Activated CD8-positive, alpha-beta memory T cell treated with anti-CD3 and anti-CD28 coated beads, Interleukin-2, amount 10 ng/mL, durations not matched to agents 7 days and 5 days (primary cell): ENCODE measurements around the gene PARP4. TPM values are rescaled to one million over a fixed set of nuclear protein-coding genes. Genes with fewer than 3 reads are reported as not detected.
"Not testable (repeated sequence)": the region's sequence is repeated elsewhere in the genome, so short reads cannot be mapped to it uniquely, and the experiment has no call there.

Source experiments
- ATAC-seq: fragments of 150-1000 bp; cut with Tn5 transposase; one replicate; pipeline ENCODE4 v1.10.0; 2021; ENCODE audit warnings: moderate library complexity
- CTCF ChIA-PET: fragments of 350-600 bp; sonication (Branson Sonifier 250); formaldehyde crosslinking; loops from one replicate; lab custom pipeline; 2021; ENCODE audit warnings: antibody characterized with exemption; lab: Charles Lee
- DNase-seq: peaks from one replicate; pipeline ENCODE4 v3.0.0-alpha.2; 2020
- H3K27ac Mint-ChIP-seq: one replicate; pipeline ENCODE4 v1.8.0; 2021; ENCODE audit warnings: mild to moderate bottlenecking, mixed read lengths
- H3K27me3 Mint-ChIP-seq: one replicate; pipeline ENCODE4 v1.8.0; 2021; ENCODE audit warnings: mixed read lengths
- H3K36me3 Mint-ChIP-seq: one replicate; pipeline ENCODE4 v1.8.0; 2021; ENCODE audit warnings: mild to moderate bottlenecking, mixed read lengths
- H3K4me1 Mint-ChIP-seq: one replicate; pipeline ENCODE4 v1.8.0; 2021; ENCODE audit warnings: mixed read lengths
- H3K4me3 Mint-ChIP-seq: one replicate; pipeline ENCODE4 v1.8.0; 2021; ENCODE audit warnings: mild to moderate bottlenecking, moderate library complexity, mixed read lengths
- H3K9me3 Mint-ChIP-seq: one replicate; pipeline ENCODE4 v1.8.0; 2022; ENCODE audit warnings: low read depth, mixed read lengths
- total RNA-seq, 2 experiments: library from RNA; stranded (reverse); gene quantifications; one replicate each; pipeline ENCODE4 v1.2.3, GENCODE V29; 2021

The PARP4 gene
- total RNA-seq, 2 experiments from 2014 or later: 75.0 to 78.8 TPM

- H3K9me3 Mint-ChIP-seq, H3K27me3 Mint-ChIP-seq, H3K36me3 Mint-ChIP-seq, CTCF ChIA-PET, H3K27ac Mint-ChIP-seq, H3K4me1 Mint-ChIP-seq, ATAC-seq, H3K4me3 Mint-ChIP-seq, DNase-seq: not testable (repeated sequence)
Measured at GRCh38 chr13:24390795-24391194, 121.8 kb downstream of the PARP4 start.

DNA sequence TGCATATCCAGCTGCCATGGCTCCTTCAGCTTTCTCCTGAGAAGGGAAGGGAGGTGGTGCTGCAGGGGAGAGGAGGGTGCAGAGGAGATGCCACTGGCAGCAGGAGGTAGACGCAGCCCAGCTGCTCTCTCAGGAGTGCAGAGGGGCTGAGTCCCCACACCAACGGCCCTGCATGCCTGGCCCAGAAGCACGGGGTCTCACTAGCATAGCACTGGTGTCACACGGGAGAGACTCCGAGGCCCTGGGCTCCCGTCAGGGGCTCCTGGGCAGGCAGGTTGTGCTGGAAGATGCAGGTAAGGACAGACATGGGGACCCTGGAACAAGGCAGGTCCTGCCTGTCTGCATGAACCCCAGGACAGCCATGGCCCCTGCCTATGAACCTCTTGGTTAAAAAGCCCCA lies 123.1 kb downstream of the PARP4 start:
- Mint-ChIP-seq H3K4me3 (no peak overlapping the region), H3K27ac (no peak overlapping the region), H3K27me3 (no peaks in the 10 kb centered on the region), H3K36me3 (no peaks in the 10 kb centered on the region), H3K4me1 (no peaks in the 10 kb centered on the region), H3K9me3 (no peaks in the 10 kb centered on the region)
- no peak for ATAC-seq
- CTCF ChIA-PET: no interaction called here
- DNase-seq: no peak

DNA sequence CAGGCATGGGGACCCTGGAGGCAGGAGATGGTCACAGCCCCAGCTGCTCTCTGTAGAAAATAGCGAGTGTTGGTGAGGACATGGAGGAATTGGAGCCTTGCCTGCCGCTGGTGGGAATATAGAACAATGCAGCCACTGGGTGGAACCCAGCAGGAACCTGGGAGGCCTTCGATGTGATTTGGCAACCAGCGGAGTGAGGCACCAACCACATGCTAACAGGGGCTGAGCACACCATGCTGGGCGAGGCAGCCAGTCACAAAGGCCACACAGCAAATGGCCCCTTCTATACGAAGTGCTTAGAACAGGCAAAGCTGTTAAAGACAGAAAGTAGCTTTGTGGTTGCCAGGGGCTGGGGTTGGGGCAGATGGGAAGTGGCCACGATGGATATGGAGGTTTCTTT lies 123.8 kb downstream of the PARP4 start:
- CTCF ChIA-PET, DNase-seq, H3K9me3 Mint-ChIP-seq, H3K4me1 Mint-ChIP-seq, H3K36me3 Mint-ChIP-seq, H3K4me3 Mint-ChIP-seq, ATAC-seq, H3K27ac Mint-ChIP-seq, H3K27me3 Mint-ChIP-seq: not testable (repeated sequence)

GRCh38 chr13:24386816-24387708 lies 125.5 kb downstream of the PARP4 start:
- H3K9me3 Mint-ChIP-seq: no peaks in the 10 kb centered on the region
- no peak overlapping the region for H3K4me3 Mint-ChIP-seq
- DNase-seq (no peak), ATAC-seq (no peak)
- H3K27ac Mint-ChIP-seq: no peak overlapping the region
- no peaks in the 10 kb centered on the region for H3K36me3 Mint-ChIP-seq
- no peaks in the 10 kb centered on the region for H3K27me3 Mint-ChIP-seq
- CTCF ChIA-PET: no interaction called here
- no peaks in the 10 kb centered on the region for H3K4me1 Mint-ChIP-seq

DNA sequence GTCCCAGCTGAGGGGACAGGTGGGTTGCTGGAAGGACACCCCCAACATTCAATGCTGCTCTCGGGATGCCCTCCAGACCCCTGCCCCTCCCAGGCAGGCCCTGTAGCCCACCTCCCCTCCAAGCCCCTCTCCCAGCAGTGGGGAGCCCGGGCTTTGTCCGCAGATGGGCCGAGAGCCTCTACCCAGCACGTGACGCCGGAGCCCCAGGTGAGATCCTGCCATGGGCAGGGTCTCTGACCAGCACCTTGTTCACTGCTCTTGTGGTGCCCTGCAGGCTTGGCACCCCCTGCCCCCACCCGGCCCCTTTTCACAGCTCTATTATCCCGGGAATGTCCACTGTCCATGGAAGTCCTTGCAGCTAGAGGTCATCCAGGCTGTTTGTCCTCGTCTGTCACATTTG lies 126.7 kb downstream of the PARP4 start:
- Mint-ChIP-seq H3K9me3 (no peaks in the 10 kb centered on the region), H3K27ac (no peak overlapping the region), H3K27me3 (no peaks in the 10 kb centered on the region), H3K4me1 (no peaks in the 10 kb centered on the region), H3K4me3 (no peak overlapping the region), H3K36me3 (no peaks in the 10 kb centered on the region)
- ATAC-seq: no peak
- DNase-seq: no peak
- CTCF ChIA-PET: no interaction called here

DNA sequence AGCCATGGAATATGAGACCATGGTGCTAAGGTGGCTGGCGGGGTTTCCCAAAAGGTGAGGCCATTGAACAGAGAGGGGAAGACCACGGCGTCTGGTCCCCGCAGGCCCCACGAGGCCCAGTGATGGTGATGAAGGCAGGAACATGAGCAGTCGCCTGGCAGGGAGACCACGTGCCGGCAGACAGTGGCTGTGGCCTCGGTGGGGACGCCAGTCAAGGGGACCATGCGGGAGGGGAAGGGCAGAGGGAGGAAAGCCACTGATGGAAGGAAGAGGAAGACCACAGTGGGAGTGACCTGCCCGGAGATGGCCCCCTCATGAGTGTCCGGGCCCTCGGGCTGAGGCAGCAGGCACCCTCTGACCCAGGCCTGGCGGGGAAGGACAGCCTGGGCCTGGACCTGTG lies 127.6 kb downstream of the PARP4 start:
- H3K9me3 Mint-ChIP-seq, H3K4me3 Mint-ChIP-seq, H3K27me3 Mint-ChIP-seq, DNase-seq, H3K27ac Mint-ChIP-seq, ATAC-seq, H3K36me3 Mint-ChIP-seq, CTCF ChIA-PET, H3K4me1 Mint-ChIP-seq: not testable (repeated sequence)

DNA sequence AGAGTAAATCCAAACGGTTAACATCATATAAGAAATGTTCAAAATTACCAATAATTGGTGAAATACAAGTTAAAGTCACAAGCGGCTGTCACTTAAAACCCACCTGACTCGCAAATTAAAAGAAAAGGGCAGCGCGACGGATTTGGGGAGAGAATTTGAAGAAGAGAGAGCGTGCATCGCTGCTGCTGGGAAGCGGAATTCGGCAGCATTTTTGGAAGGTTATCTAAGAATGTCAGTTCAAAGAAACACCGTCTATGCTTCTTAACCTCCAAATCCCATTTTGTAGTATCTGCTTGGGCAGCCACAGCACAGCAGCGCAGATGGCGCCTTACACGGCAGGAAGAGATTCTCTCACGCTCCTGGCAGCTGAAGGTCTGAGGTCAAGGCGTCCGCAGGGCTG lies 128.5 kb downstream of the PARP4 start:
- H3K27me3 Mint-ChIP-seq, CTCF ChIA-PET, H3K9me3 Mint-ChIP-seq, ATAC-seq, H3K4me3 Mint-ChIP-seq, H3K27ac Mint-ChIP-seq, H3K4me1 Mint-ChIP-seq, H3K36me3 Mint-ChIP-seq, DNase-seq: not testable (repeated sequence)

GRCh38 chr13:24381541-24382265 lies 130.9 kb downstream of the PARP4 start:
- CTCF ChIA-PET: no interaction called here
- peaks cover 2% of the 10 kb centered on the region for H3K27me3 Mint-ChIP-seq
- no peak for DNase-seq
- no peak for ATAC-seq
- no peak overlapping the region for H3K4me3 Mint-ChIP-seq
- no peaks in the 10 kb centered on the region for H3K36me3 Mint-ChIP-seq
- no peak overlapping the region for H3K27ac Mint-ChIP-seq
- peaks cover 10% of the 10 kb centered on the region for H3K4me1 Mint-ChIP-seq
- no peaks in the 10 kb centered on the region for H3K9me3 Mint-ChIP-seq

DNA sequence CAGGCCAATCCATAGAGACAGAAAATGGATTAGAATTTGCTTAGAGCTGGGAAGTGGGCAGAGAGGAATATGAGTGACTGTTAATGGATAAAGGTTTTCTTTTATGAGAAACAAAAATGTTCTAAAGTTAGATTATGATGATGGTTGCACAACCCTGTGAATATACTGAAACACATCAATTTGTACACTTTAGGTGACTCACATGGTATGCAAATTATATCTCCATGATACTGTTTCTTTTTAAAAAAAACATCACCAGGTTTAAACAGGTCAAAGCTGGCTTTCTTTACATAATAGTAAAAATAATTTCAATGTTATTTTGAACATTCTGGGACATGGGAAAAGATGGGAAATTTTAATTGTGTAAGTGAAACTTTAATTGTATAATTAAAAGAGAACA lies 131.7 kb downstream of the PARP4 start:
- H3K4me1 Mint-ChIP-seq, CTCF ChIA-PET: not testable (repeated sequence)

GRCh38 chr13:24380227-24380626 lies 132.4 kb downstream of the PARP4 start:
- H3K4me1 Mint-ChIP-seq, DNase-seq, H3K4me3 Mint-ChIP-seq, H3K9me3 Mint-ChIP-seq, H3K36me3 Mint-ChIP-seq, H3K27me3 Mint-ChIP-seq, ATAC-seq, H3K27ac Mint-ChIP-seq, CTCF ChIA-PET: not testable (repeated sequence)

More for the DNA sequence above, 131.7 kb downstream of the PARP4 start:
- ATAC-seq, H3K9me3 Mint-ChIP-seq, H3K27me3 Mint-ChIP-seq, H3K27ac Mint-ChIP-seq, DNase-seq, H3K4me3 Mint-ChIP-seq, H3K36me3 Mint-ChIP-seq: not testable (repeated sequence)

- H3K9me3 Mint-ChIP-seq, ATAC-seq, DNase-seq, CTCF ChIA-PET, H3K4me3 Mint-ChIP-seq, H3K27ac Mint-ChIP-seq, H3K4me1 Mint-ChIP-seq, H3K36me3 Mint-ChIP-seq: not testable (repeated sequence)
- peaks cover 13% of the 10 kb centered on the region for H3K27me3 Mint-ChIP-seq
Measured at GRCh38 chr13:24371273-24371672, 141.3 kb downstream of the PARP4 start.
